Motor neuron (in vitro differentiated cells): ENCODE results near the gene ELMOD3. TPM values are rescaled to one million over a fixed set of nuclear protein-coding genes. Genes with fewer than 3 reads are reported as not detected.
"Not testable (repeated sequence)": the region's sequence is repeated elsewhere in the genome, so short reads cannot be mapped to it uniquely, and the experiment has no call there.

Experiments
- ATAC-seq, 8 experiments: fragments of 200-7000 bp; cut with Tn5 transposase; replicated peaks in 6 of 8; 2 replicates each; pipeline ENCODE4 v1.8.0; 2021; ENCODE audit warnings: mild to moderate bottlenecking in 8 of 8, moderate library complexity in 8 of 8
- H3K27ac ChIP-seq, 2 donors: fragments of 250-450 bp; sonication (Bioruptor Pico); 2 replicates each; pipeline ENCODE4 v1.9.0; 2021; ENCODE audit warnings: antibody characterized with exemption in 2 of 2, mild to moderate bottlenecking in 2 of 2, moderate library complexity in 1 of 2
- H3K4me1 ChIP-seq, 2 donors: fragments of 250-450 bp; sonication (Bioruptor Pico); replicated peaks in 1 of 2; 2 replicates each; pipeline ENCODE4 v1.6.1; 2021; ENCODE audit warnings: antibody characterized with exemption in 2 of 2, mild to moderate bottlenecking in 2 of 2, moderate library complexity in 1 of 2
- H3K4me3 ChIP-seq, 5 donors: fragments of 250-450 bp; sonication (Bioruptor Pico); 2 replicates each; pipeline ENCODE4 v1.9.0; 2021; ENCODE audit warnings: antibody characterized with exemption in 5 of 5, mild to moderate bottlenecking in 5 of 5, moderate library complexity in 4 of 5
- WGBS, 10 experiments: fragments of 450-650 bp; shearing (Covaris generic); methylation state at CpG; one replicate each; pipeline ENCODE4 v1.0.0; 2022; 5-methylcytosine and 5-hydroxymethylcytosine counted together
- in situ Hi-C, 9 experiments: fragments of 400-800 bp; cut with MboI; loops; one replicate each; pipeline ENCODE4 v1.15.0; 2021; ENCODE audit warnings: low sequenced_read_pairs in 9 of 9, low pct_unique_long_range_greater_than_20kb in 2 of 9; ENCODE audit not compliant: unreplicated experiment in 9 of 9
- total RNA-seq, 8 experiments: library from RNA; unstranded; fragments of 300-600 nt; gene quantifications; 2 replicates each; pipeline versions ENCODE4 v1.2.3 to v1.2.4, GENCODE V29; 2022

Gene ELMOD3
- total RNA-seq, 8 experiments from 2014 or later, result 15.4 to 21.1 (median 18.1) TPM

DNA sequence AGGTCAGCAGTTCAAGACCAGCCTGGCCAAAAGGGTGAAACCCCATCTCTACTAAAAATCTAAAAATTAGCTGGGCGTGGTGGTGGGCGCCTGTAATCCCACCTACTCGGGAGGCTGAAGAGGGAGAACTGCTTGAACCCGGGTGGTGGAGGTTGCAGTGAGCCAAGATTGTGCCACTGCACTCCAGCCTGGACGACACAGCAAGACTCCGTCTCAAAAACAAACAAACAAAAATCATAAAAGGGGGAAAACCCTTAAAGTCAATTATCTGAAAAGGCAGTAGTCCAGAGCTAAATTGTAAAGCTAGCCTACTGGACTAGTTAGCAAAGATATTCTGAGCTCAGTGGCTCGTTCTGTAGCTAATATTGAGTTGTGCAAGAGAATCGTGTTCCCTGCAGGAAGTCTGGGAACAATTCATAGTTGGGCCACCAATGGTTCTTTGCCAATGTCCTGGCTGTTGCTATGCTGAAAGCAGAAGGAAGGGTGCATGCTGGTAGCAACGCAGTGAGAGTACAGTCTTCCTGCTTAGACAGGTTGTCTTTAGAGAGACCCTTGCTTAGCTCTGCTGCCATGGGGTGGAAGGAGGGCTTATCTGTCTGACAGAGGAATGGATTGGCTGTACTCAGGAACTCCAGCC is 31.1 kb upstream of the ELMOD3 start:
- no peak for ATAC-seq
- no peak overlapping the region for H3K4me3 ChIP-seq
- in situ Hi-C loops, result no loop called here
- peaks cover 14 to 19% of the 10 kb centered on the region in 2 donors for H3K4me1 ChIP-seq
- no peak overlapping the region for H3K27ac ChIP-seq
- 56 to 100% (median 98%) methylated on average over 1 to 9 of the region's 9 CpGs; no CpG with 5 or more reads in 2 of the 10 experiments for WGBS, 10 experiments

DNA sequence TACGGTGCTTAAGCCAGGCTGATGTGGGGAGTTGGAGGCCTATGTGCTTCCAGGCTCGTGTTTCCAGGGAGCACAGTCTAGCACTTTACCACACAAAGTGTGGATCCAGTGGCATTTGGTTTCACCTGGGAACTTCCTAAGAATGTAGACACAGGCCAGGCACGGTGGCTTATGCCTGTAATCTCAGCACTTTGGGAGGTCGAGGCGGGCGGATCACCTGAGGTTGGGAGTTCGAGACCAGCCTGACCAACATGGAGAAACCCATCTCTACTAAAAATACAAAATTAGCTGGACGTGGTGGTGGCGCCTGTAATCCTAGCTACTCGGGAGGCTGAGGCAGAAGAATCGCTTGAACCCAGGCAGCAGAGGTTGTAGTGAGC is 30.6 kb upstream of the ELMOD3 start:
- ATAC-seq, H3K4me3 ChIP-seq, in situ Hi-C loops, H3K27ac ChIP-seq: not testable (repeated sequence)
- peaks cover 19 to 21% of the 10 kb centered on the region in 2 donors for H3K4me1 ChIP-seq
- 40 to 100% (median 97%) methylated on average over 1 to 8 of the region's 11 CpGs; no CpG with 5 or more reads in 5 of the 10 experiments for WGBS, 10 experiments

- H3K27ac ChIP-seq, result no peak overlapping the region
- ATAC-seq, result no peak
- H3K4me1 ChIP-seq, result peaks cover 20 to 23% of the 10 kb centered on the region in 2 donors
- 17 to 80% (median 62%) methylated on average over 1 to 8 of the region's 10 CpGs for WGBS, 10 experiments
- H3K4me3 ChIP-seq, result peak overlapping the region; percentile 50 to 81 (median 75)
- in situ Hi-C loops, result no loop called here
These were observed 29.7 kb upstream of the ELMOD3 start for GRCh38 chr2:85324639-85325465.

DNA sequence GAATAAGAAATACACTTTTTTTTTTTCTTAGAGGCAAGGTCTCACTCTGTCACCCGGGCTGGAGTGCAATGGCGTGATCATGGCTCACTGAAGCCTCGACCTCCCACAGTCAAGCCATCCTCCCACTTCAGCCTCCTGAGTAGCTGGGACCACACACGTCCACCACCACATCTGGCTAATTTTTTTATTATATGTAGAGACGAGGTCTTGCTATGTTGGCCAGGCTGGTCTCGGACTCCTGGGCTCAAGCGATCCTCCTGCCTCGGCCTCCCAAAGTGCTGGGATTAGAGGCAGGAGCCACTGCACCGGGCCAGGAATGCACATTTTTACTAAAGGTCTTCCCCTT is 29.1 kb upstream of the ELMOD3 start:
- WGBS, 10 experiments, result 0 to 100% (median 69%) methylated on average over 1 to 5 of the region's 9 CpGs; no CpG with 5 or more reads in 3 of the 10 experiments
- no peak overlapping the region for H3K27ac ChIP-seq
- ATAC-seq, result no peak
- peak overlapping the region; percentile 50 to 81 (median 75) for H3K4me3 ChIP-seq
- H3K4me1 ChIP-seq, result peaks cover 20 to 23% of the 10 kb centered on the region in 2 donors
- in situ Hi-C loops, result no loop called here

- in situ Hi-C loops, result no loop called here
- ATAC-seq, result no peak
- 0 to 60% (median 10%) methylated on average over 1 to 16 of the region's 32 CpGs; no CpG with 5 or more reads in 1 of the 10 experiments for WGBS, 10 experiments
- peaks cover 20 to 23% of the 10 kb centered on the region in 2 donors for H3K4me1 ChIP-seq
- H3K4me3 ChIP-seq, result peak overlapping the region; percentile 50 to 81 (median 75)
- no peak overlapping the region for H3K27ac ChIP-seq
These were observed 28.0 kb upstream of the ELMOD3 start for GRCh38 chr2:85326406-85327159.

- peak overlapping the region; percentile 50 to 81 (median 75) for H3K4me3 ChIP-seq
- peak; percentile 40 to 55 (median 49) for ATAC-seq
- peaks cover 20 to 23% of the 10 kb centered on the region in 2 donors for H3K4me1 ChIP-seq
- H3K27ac ChIP-seq, result peak overlapping the region; percentile 92 to 94
- 0 to 3% (median 2%) methylated on average over 2 to 13 of the region's 41 CpGs; no CpG with 5 or more reads in 6 of the 10 experiments for WGBS, 10 experiments
- in situ Hi-C loops, result no loop called here
These were observed 27.3 kb upstream of the ELMOD3 start for GRCh38 chr2:85327160-85327821.

DNA sequence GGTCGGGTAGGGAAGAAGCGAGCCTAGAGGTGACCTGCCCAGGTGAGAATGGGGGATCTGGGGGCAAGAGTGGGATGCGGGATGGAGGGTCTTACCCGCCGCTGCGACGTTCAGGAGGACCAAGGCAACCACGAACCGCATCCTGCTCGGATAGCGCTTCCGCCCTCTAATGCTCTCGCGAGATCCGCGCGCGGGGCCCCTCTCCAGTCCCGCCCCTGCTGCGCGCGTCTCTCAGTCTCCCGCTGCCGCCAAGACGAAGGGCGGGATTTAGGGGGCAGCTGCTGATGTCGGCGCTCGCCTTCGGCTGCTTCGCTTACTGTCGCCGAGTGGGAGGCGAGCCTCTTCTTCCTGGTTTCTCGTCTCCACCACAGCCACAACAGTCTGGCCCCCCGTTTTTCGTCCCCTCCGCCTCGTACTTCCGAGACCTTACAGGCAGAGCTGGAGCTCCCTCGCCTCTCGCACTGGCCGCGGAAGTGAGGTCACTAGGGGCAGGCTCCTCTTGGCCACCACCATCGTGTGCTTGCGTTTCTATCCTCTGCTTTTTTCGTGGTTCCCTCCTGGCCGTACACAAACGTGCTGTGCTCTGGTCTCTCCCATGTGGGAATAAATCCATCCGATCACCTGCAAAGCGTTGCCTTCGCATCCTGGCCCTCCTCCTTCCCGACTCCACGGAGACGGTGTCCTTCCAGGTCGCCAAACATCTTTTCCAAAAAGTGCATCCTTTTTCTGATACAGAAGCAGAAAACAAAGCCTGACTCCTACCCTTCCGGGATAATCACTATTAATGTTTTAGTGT is 26.5 kb upstream of the ELMOD3 start, which contains the start of gene TGOLN2:
TGOLN2 (minus strand) TSS at position 168 of the 796 bp plus-strand sequence; CDS start at position 141, 27 bp downstream.
- ATAC-seq, result peak; percentile 95 to 98 (median 98)
- Histone ChIP-seq H3K4me1 (peaks cover 20 to 23% of the 10 kb centered on the region in 2 donors), H3K27ac (peak within 1 kb of the TSS; percentile 92 to 94), H3K4me3 (peak within 1 kb of the TSS; percentile 50 to 81 (median 75))
- in situ Hi-C loops, result no loop called here
- WGBS, 10 experiments, result 0 to 2% (median 0%) methylated on average over 1 to 12 of the region's 57 CpGs; no CpG with 5 or more reads in 3 of the 10 experiments

DNA sequence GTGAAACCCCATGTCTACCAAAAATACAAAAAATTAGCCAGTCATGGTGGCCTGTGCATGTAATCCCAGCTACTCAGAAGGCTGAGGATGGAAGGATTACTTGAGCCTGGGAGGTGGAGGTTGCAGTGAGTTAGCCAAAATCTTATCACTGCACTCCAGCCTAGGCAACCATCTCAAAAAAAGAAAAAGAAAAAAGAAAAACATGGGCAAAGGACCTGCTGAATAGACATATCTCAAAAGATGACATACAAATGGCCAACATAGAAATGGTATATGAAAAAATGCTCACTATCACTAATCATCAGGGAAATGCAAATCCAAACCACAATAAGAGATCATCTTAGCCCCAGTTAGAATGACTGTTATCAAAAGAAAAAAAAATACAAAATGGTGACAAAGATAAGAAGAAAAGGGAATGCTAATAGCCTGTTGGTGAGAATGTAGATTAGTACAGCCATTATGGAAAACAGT is 25.4 kb upstream of the ELMOD3 start:
- H3K4me1 ChIP-seq, result peaks cover 20 to 23% of the 10 kb centered on the region in 2 donors
- H3K4me3 ChIP-seq, result peak overlapping the region in 1 of 5 donors; percentile 80
- no peak for ATAC-seq
- in situ Hi-C loops, result no loop called here
- no peak overlapping the region for H3K27ac ChIP-seq

GRCh38 chr2:85329701-85330100 is 24.9 kb upstream of the ELMOD3 start:
- ATAC-seq, in situ Hi-C loops, H3K27ac ChIP-seq, H3K4me3 ChIP-seq: not testable (repeated sequence)
- 57 to 100% (median 87%) methylated on average over 1 to 3 of the region's 3 CpGs; no CpG with 5 or more reads in 1 of the 10 experiments for WGBS, 10 experiments
- H3K4me1 ChIP-seq, result peaks cover 18 to 22% of the 10 kb centered on the region in 2 donors

DNA sequence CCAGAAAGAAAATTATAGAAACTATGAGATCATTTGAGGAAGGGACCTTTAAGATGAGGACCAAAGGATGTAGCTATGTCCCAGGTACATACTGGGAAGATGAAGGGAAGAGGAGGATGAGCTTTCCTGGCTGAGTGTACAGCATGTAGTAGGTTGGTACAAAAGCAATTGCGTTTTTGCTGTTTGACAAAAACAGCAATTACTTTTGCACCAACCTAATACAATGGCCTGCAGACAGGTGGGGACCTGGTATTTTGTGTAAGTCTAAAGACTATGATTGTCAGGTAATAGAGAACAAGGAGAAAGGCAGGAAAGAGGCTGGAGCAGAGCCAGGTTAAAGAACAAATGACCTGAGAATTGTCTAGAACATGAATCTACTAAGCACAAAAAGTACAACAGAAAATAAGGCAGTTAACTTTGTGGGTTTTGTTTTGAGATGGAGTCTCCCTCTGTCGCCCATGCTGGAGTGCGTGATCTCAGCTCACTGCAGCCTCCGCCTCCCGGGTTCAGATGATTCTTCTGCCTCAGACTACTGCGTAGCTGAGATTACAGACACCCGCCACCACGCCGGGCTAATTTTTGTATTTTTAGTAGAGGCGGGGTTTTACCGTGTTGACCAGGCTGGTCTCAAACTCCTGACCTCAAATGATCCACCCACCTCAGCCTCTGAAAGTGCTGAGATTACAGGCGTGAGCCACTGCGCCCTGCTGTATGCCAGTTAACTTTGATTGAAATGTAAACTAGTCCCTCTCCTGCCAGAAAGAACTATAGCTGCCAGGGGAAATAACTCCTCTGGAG is 23.5 kb upstream of the ELMOD3 start:
- Histone ChIP-seq H3K4me3 (no peak overlapping the region), H3K4me1 (peaks cover 6 to 9% of the 10 kb centered on the region in 2 donors), H3K27ac (no peak overlapping the region)
- 67 to 100% (median 80%) methylated on average over 1 to 9 of the region's 13 CpGs; no CpG with 5 or more reads in 2 of the 10 experiments for WGBS, 10 experiments
- in situ Hi-C loops, result no loop called here
- ATAC-seq, result no peak

DNA sequence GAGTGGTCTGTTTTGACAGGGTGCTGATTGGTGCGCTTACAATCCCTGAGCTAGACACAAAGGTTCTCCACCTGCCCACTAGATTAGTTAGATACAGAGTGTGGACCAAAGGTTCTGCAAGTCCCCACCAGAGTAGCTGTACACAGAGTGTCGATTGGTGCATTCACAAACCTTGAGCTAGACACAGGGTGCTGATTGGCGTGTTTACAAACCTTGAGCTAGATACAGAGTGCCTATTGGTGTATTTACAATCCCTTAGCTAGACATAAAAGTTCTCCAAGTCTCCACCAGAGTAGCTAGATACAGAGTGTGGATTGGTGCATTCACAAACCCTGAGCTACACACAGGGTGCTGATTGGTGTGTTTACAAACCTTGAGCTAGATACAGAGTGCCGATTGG is 20.7 kb upstream of the ELMOD3 start:
- ATAC-seq, in situ Hi-C loops: not testable (repeated sequence)

More for the DNA sequence above, 20.7 kb upstream of the ELMOD3 start:
- not testable (repeated sequence) for H3K27ac ChIP-seq, H3K4me3 ChIP-seq, H3K4me1 ChIP-seq
- 80 to 100% (median 100%) methylated on average over 1 to 3 of the region's 4 CpGs; no CpG with 5 or more reads in 4 of the 10 experiments for WGBS, 10 experiments
